Lower lobe of right lung (tissue), 1 donor: ENCODE data around the gene TOMM40L. TPM values are rescaled to one million over a fixed set of nuclear protein-coding genes. Genes with fewer than 3 reads are reported as not detected.

Experiments used
- microRNA-seq: library from miRNA; unstranded; fragments of <30 nt; microRNA quantifications from one replicate; pipeline ENCODE4 v1.2.0, GENCODE V29; 2020; ENCODE audit warnings: borderline number of aligned reads
- total RNA-seq: library from RNA; stranded (reverse); fragmentation: NEBNext Ultra II Directional; extraction: Animal tissue kit (Norgen Biotek cat#: 25700); gene quantifications from one replicate; pipeline ENCODE4 v1.2.1, GENCODE V29; 2021
- donor health status: DM: no; HTN: yes; CAD: no; lungs with severe emphysema.

Gene TOMM40L
- total RNA-seq, 1 donor from 2014 or later = 11.6 TPM

Small RNAs within 50 kb of the gene (microRNA-seq; reads per million reads assigned to microRNA genes)
- gene MIR5187 = not detected

Other genes with a start within 250 kb of the TOMM40L start
- gene F11R, start 204.9 kb upstream of the TOMM40L start, total RNA-seq = 162 TPM
- gene TSTD1, start 187.1 kb upstream of the TOMM40L start, total RNA-seq = 63.2 TPM
- gene USF1, start 180.1 kb upstream of the TOMM40L start, total RNA-seq = 81.8 TPM
- 63.7 TPM for gene ARHGAP30, start 156.2 kb upstream of the TOMM40L start, total RNA-seq
- gene NECTIN4, start 136.5 kb upstream of the TOMM40L start, total RNA-seq = 6.2 TPM
- gene KLHDC9, start 127.7 kb upstream of the TOMM40L start, total RNA-seq = 7.2 TPM
- 46.2 TPM for gene PFDN2, start 108.0 kb upstream of the TOMM40L start, total RNA-seq
- gene NIT1, start 108.0 kb upstream of the TOMM40L start, total RNA-seq = 43.6 TPM
- gene DEDD, start 93.4 kb upstream of the TOMM40L start, total RNA-seq = 38.3 TPM
- gene UFC1, start 72.1 kb upstream of the TOMM40L start, total RNA-seq = 92.2 TPM
- 32.2 TPM for gene USP21, start 66.6 kb upstream of the TOMM40L start, total RNA-seq
- gene PPOX, start 59.6 kb upstream of the TOMM40L start, total RNA-seq = 24.1 TPM
- 29.6 TPM for gene B4GALT3, start 48.6 kb upstream of the TOMM40L start, total RNA-seq
- gene ADAMTS4, start 27.0 kb upstream of the TOMM40L start, total RNA-seq = 1.4 TPM
- gene NDUFS2, start 23.7 kb upstream of the TOMM40L start, total RNA-seq = 66.3 TPM
- gene FCER1G, start 10.8 kb upstream of the TOMM40L start, total RNA-seq = 283 TPM
- gene APOA2, start 2.4 kb upstream of the TOMM40L start, total RNA-seq = not detected
- gene NR1I3, start 12.1 kb downstream of the TOMM40L start, total RNA-seq = not detected
- 8.9 TPM for gene PCP4L1, start 32.7 kb downstream of the TOMM40L start, total RNA-seq
- 4.0 TPM for gene MPZ, start 83.9 kb downstream of the TOMM40L start, total RNA-seq
- gene SDHC, start 88.3 kb downstream of the TOMM40L start, total RNA-seq = 167 TPM
- 8.0 TPM for gene CFAP126, start 141.8 kb downstream of the TOMM40L start, total RNA-seq